ENCODE results near the gene EDAR. TPM values are rescaled to one million over a fixed set of nuclear protein-coding genes. Genes with fewer than 3 reads are reported as not detected.

EDAR gene
- total and polyA plus RNA-seq, 10 of the 15 experiments (the other 5 are each of a cell fraction or from before 2014, with no cell fraction given): 0.04 TPM; not detected in 9

DNA sequence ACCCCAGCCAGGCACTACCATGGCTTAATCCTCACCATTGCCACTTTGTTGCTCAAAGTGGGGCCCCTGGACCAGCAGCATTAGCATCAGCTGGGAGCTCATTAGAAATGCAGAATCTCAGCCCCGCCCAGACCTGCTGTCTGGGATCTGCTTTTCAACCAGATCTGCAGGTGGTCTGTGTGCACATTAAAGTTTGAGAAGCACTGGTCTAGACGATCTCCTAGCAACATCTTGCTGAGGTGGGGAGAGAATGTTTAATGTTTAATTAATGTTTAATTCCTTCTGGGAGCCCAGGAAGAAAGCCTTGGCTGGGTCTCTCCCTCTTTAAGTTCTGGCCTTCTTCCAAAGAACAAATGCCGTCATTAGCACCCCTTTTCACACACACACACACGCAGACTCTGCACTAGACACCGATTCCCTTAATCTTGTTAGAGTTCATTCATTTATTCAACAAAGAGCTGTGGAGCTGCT, 53.7 kb downstream of the EDAR start:
- SMC1A ChIA-PET (ENCODE audit: uncharacterized antibody, unreplicated experiment): no interaction called here

More for the DNA sequence above, 53.7 kb downstream of the EDAR start:
- FAIRE-seq (no peak), DNase-seq (ENCODE audit: low read depth, low spot score) (no peak), ATAC-seq (no peak)
- Histone ChIP-seq H3K79me2 (ENCODE audit: control insufficient read depth, insufficient read depth, low read length) (no peaks in the 10 kb centered on the region), H3K4me2 (ENCODE audit: control insufficient read depth, insufficient read depth) (no peak overlapping the region), H3K4me3 (no peak overlapping the region), H4K20me1 (ENCODE audit: control insufficient read depth, insufficient read depth) (no peaks in the 10 kb centered on the region), H3K36me3 (ENCODE audit: control insufficient read depth in 2 of 2, insufficient read depth in 2 of 2, low read length in 1 of 2) (no peaks in the 10 kb centered on the region), H3K9me3 (replicated peaks; ENCODE audit: control insufficient read depth, insufficient read depth, low read length) (no peaks in the 10 kb centered on the region), H3K27me3 (replicated peaks in 1 of 2; ENCODE audit: control insufficient read depth in 2 of 2, insufficient read depth in 2 of 2, low read length in 1 of 2) (no peaks in the 10 kb centered on the region; a peak in 1 of 4 replicates), H3K4me1 (ENCODE audit: control insufficient read depth, insufficient read depth, low read length) (no peaks in the 10 kb centered on the region), H3K27ac (ENCODE audit: control insufficient read depth, insufficient read depth) (no peak overlapping the region), H2AFZ (ENCODE audit: control insufficient read depth, low read depth, low read length) (no peak overlapping the region), H3K9ac (ENCODE audit: control insufficient read depth, insufficient read depth, low read length) (no peak overlapping the region)
- ChIA-PET POLR2A (no interaction called here), RAD21 (ENCODE audit: unreplicated experiment) (no interaction called here), CTCF (no interaction called here)
- no TSS peak for BruUV-seq (replicated peaks)
- in situ Hi-C loops (cut with MboI): no loop called here
- TF ChIP-seq, protein P1, sequence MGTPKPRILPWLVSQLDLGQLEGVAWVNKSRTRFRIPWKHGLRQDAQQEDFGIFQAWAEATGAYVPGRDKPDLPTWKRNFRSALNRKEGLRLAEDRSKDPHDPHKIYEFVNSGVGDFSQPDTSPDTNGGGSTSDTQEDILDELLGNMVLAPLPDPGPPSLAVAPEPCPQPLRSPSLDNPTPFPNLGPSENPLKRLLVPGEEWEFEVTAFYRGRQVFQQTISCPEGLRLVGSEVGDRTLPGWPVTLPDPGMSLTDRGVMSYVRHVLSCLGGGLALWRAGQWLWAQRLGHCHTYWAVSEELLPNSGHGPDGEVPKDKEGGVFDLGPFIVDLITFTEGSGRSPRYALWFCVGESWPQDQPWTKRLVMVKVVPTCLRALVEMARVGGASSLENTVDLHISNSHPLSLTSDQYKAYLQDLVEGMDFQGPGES (IDR thresholded peaks at IDR 0.05): no peak
- TF ChIP-seq SIN3A (IDR thresholded peaks at IDR 0.05; ENCODE audit: low read depth, low read length) (no peak), NR2C2 (IDR thresholded peaks at IDR 0.05; ENCODE audit: borderline replicate concordance, control insufficient read depth, insufficient read length, low read depth) (no peak), RAD21 (IDR thresholded peaks at IDR 0.05; ENCODE audit: insufficient read depth, low read depth, low read length) (no peak), POLR2AphosphoS2 (IDR thresholded peaks at IDR 0.05; ENCODE audit: low read depth, low read length) (no peak), CEBPB (IDR thresholded peaks at IDR 0.05; ENCODE audit: borderline replicate concordance in 1 of 2, low read depth in 2 of 2, low read length in 2 of 2) (no peak), IRF4 (IDR thresholded peaks at IDR 0.05; ENCODE audit: low read depth, low read length) (no peak), SMAD5 (IDR thresholded peaks at IDR 0.05; ENCODE audit: low read depth) (no peak), EED (IDR thresholded peaks at IDR 0.05; ENCODE audit: low read depth) (no peak), SUPT20H (IDR thresholded peaks at IDR 0.05; ENCODE audit: borderline replicate concordance, control insufficient read depth, low read depth, low read length) (no peak), SMAD1 (IDR thresholded peaks at IDR 0.05; ENCODE audit: low read depth, partially characterized antibody) (no peak), SUZ12 (IDR thresholded peaks at IDR 0.05; ENCODE audit: unreplicated experiment) (no peak), ZNF207 (IDR thresholded peaks at IDR 0.05; ENCODE audit: borderline replicate concordance) (no peak), SMARCA5 (IDR thresholded peaks at IDR 0.05) (no peak), EGR1 (IDR thresholded peaks at IDR 0.05; ENCODE audit: borderline replicate concordance in 1 of 2, low read depth in 2 of 2, low read length in 2 of 2) (no peak), STAT1 (conservative IDR thresholded peaks at IDR 0.05) (no peak)
- TF ChIP-seq, protein P2, sequence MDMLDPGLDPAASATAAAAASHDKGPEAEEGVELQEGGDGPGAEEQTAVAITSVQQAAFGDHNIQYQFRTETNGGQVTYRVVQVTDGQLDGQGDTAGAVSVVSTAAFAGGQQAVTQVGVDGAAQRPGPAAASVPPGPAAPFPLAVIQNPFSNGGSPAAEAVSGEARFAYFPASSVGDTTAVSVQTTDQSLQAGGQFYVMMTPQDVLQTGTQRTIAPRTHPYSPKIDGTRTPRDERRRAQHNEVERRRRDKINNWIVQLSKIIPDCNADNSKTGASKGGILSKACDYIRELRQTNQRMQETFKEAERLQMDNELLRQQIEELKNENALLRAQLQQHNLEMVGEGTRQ (IDR thresholded peaks at IDR 0.05; ENCODE audit: borderline replicate concordance, low read depth, low read length): no peak
- TF ChIP-seq, protein P3, sequence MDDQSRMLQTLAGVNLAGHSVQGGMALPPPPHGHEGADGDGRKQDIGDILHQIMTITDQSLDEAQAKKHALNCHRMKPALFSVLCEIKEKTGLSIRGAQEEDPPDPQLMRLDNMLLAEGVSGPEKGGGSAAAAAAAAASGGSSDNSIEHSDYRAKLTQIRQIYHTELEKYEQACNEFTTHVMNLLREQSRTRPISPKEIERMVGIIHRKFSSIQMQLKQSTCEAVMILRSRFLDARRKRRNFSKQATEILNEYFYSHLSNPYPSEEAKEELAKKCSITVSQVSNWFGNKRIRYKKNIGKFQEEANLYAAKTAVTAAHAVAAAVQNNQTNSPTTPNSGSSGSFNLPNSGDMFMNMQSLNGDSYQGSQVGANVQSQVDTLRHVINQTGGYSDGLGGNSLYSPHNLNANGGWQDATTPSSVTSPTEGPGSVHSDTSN (IDR thresholded peaks at IDR 0.05; ENCODE audit: insufficient replicate concordance, low read depth, low read length): no peak
- intact Hi-C loops (cut with micrococcal nuclease; ENCODE audit: unreplicated experiment): no loop called here
- WGBS (ENCODE audit: insufficient coverage, insufficient replicate concordance, low lambda C conversion rate, missing lambda C conversion rate): 33% methylated on average over 5 of the region's 5 CpGs
